Loucy (cell line): ENCODE measurements around the gene MICU1.

ENCODE experiments used
- EZH2phosphoT487 ChIP-seq: fragments of 200-600 bp; IDR thresholded peaks from 2 replicates; pipeline ENCODE4 v1.6.1; 2018; ENCODE audit warnings: antibody characterized with exemption, mild to moderate bottlenecking, moderate library complexity, borderline replicate concordance
- TF ChIP-seq, protein P1 (sequence below): fragments of 200-600 bp; sonication (generic); conservative IDR thresholded peaks from 2 replicates; pipeline ENCODE4 v1.5.1; 2014; ENCODE audit warnings: mild to moderate bottlenecking, antibody characterized with exemption, low read length

DNA sequence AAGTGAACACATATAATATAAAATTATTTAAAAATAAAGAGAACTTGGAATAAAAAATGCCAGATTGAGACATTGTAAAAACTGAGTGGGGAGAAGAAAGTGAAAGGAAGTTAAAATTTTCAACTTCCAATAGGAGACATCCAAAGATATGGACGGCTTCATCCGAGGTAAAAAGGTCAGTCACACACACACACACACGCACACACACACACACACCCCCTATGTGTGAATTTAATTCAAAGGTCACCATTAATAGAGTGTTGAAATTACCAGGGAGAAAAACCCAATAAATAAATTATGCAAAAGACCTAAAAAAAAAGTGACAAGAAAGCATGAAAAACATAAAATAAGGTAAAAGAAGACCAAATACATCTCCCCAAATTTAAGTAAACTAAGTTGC lies 140.2 kb downstream of the MICU1 start:
- TF ChIP-seq, protein P1, sequence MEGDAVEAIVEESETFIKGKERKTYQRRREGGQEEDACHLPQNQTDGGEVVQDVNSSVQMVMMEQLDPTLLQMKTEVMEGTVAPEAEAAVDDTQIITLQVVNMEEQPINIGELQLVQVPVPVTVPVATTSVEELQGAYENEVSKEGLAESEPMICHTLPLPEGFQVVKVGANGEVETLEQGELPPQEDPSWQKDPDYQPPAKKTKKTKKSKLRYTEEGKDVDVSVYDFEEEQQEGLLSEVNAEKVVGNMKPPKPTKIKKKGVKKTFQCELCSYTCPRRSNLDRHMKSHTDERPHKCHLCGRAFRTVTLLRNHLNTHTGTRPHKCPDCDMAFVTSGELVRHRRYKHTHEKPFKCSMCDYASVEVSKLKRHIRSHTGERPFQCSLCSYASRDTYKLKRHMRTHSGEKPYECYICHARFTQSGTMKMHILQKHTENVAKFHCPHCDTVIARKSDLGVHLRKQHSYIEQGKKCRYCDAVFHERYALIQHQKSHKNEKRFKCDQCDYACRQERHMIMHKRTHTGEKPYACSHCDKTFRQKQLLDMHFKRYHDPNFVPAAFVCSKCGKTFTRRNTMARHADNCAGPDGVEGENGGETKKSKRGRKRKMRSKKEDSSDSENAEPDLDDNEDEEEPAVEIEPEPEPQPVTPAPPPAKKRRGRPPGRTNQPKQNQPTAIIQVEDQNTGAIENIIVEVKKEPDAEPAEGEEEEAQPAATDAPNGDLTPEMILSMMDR: no peak
- TF ChIP-seq EZH2phosphoT487: no peak
